ENCODE results near the gene SLC37A1.

The SLC37A1 gene

GRCh38 chr21:42564561-42564971, 50.9 kb downstream of the SLC37A1 start:
- no peak for DNase-seq

GRCh38 chr21:42565206-42565810, 51.7 kb downstream of the SLC37A1 start:
- no peak for DNase-seq

- no peak for DNase-seq
These were observed 52.4 kb downstream of the SLC37A1 start for GRCh38 chr21:42565886-42566523.

GRCh38 chr21:42566524-42567213, 53.0 kb downstream of the SLC37A1 start:
- DNase-seq, result no peak

GRCh38 chr21:42567214-42567555, 53.5 kb downstream of the SLC37A1 start:
- DNase-seq, result no peak

- DNase-seq, result no peak
These were observed 54.2 kb downstream of the SLC37A1 start for GRCh38 chr21:42567861-42568260.

- DNase-seq, result no peak
These were observed 54.7 kb downstream of the SLC37A1 start for GRCh38 chr21:42568376-42568775.

- DNase-seq, result no peak
These were observed 55.4 kb downstream of the SLC37A1 start for GRCh38 chr21:42568866-42569731.

GRCh38 chr21:42569732-42570301, 56.2 kb downstream of the SLC37A1 start:
- no peak for DNase-seq

- DNase-seq, result no peak
These were observed 56.7 kb downstream of the SLC37A1 start for GRCh38 chr21:42570362-42570761.

GRCh38 chr21:42570841-42571387, 57.3 kb downstream of the SLC37A1 start:
- no peak for DNase-seq

- no peak for DNase-seq
These were observed 57.9 kb downstream of the SLC37A1 start for GRCh38 chr21:42571391-42572150.

- DNase-seq, result no peak
These were observed 59.3 kb downstream of the SLC37A1 start for GRCh38 chr21:42572906-42573495.

- DNase-seq, result no peak
These were observed 60.8 kb downstream of the SLC37A1 start for GRCh38 chr21:42574234-42575027.

- DNase-seq, result no peak
These were observed 61.5 kb downstream of the SLC37A1 start for GRCh38 chr21:42575111-42575510.

- no peak for DNase-seq
These were observed 63.0 kb downstream of the SLC37A1 start for GRCh38 chr21:42576639-42577038.

- DNase-seq, result no peak
These were observed 64.4 kb downstream of the SLC37A1 start for GRCh38 chr21:42578034-42578433.

GRCh38 chr21:42578761-42579415, 65.2 kb downstream of the SLC37A1 start:
- no peak for DNase-seq

GRCh38 chr21:42579456-42580075, 65.9 kb downstream of the SLC37A1 start:
- no peak for DNase-seq
